Measurements from ENCODE around the gene DBNDD1.

DBNDD1 gene

DNA sequence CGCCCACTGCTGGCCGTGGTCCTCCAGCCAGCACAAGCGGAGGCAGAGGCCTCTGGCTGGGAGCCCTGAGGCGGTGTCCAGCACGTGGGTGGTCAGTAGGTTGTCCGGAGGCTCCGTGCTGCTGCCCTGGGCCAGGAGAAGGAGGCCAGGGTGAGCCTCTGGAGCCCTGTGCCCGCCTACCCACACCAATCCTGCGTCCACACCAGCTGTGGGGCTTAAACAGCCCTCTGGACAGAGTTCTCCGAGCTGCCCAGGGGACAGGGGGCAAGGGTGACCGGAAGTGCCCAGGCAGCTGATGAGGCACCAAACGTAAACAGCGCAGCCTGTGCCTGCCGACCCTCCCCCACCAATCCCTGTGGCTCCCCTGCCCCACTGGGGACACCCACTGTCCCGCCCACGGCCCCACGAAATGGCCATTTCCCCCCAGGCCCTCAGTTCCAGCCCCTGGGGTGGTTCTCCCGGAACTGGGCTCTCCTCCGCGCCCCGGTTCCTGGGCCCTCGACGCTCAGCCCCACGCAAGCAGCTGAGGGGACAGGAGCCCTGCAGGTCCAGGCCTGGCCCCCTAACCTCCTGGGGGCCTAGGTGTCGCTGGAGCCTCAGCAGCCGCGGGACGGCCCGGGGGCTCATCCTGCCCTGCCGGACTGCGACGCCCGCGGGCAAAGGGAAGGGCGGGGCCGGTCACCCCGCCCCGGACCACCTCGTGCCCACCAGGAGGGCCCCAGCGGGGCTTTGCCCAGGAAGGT, 27.9 kb upstream of the DBNDD1 start:
- H3K4me3 ChIP-seq: peak overlapping the region; percentile 39 to 42
- no peaks in the 10 kb centered on the region for H3K9me3 ChIP-seq
- H3K36me3 ChIP-seq: peaks cover 0 to 17% (median 15%) of the 10 kb centered on the region in 3 donors
- TF ChIP-seq, protein P1, sequence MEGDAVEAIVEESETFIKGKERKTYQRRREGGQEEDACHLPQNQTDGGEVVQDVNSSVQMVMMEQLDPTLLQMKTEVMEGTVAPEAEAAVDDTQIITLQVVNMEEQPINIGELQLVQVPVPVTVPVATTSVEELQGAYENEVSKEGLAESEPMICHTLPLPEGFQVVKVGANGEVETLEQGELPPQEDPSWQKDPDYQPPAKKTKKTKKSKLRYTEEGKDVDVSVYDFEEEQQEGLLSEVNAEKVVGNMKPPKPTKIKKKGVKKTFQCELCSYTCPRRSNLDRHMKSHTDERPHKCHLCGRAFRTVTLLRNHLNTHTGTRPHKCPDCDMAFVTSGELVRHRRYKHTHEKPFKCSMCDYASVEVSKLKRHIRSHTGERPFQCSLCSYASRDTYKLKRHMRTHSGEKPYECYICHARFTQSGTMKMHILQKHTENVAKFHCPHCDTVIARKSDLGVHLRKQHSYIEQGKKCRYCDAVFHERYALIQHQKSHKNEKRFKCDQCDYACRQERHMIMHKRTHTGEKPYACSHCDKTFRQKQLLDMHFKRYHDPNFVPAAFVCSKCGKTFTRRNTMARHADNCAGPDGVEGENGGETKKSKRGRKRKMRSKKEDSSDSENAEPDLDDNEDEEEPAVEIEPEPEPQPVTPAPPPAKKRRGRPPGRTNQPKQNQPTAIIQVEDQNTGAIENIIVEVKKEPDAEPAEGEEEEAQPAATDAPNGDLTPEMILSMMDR (IDR thresholded peaks at IDR 0.05): no peak
- intact Hi-C loops (cut with DNase I; ENCODE audit: low total_unique reads): no loop called here
- peaks cover 0 to 18% (median 13%) of the 10 kb centered on the region in 4 donors for H3K4me1 ChIP-seq
- no peak overlapping the region for H3K27ac ChIP-seq
- H3K27me3 ChIP-seq: peaks cover 0 to 27% of the 10 kb centered on the region in 2 donors
- DNase-seq: peak; percentile 60 to 87

DNA sequence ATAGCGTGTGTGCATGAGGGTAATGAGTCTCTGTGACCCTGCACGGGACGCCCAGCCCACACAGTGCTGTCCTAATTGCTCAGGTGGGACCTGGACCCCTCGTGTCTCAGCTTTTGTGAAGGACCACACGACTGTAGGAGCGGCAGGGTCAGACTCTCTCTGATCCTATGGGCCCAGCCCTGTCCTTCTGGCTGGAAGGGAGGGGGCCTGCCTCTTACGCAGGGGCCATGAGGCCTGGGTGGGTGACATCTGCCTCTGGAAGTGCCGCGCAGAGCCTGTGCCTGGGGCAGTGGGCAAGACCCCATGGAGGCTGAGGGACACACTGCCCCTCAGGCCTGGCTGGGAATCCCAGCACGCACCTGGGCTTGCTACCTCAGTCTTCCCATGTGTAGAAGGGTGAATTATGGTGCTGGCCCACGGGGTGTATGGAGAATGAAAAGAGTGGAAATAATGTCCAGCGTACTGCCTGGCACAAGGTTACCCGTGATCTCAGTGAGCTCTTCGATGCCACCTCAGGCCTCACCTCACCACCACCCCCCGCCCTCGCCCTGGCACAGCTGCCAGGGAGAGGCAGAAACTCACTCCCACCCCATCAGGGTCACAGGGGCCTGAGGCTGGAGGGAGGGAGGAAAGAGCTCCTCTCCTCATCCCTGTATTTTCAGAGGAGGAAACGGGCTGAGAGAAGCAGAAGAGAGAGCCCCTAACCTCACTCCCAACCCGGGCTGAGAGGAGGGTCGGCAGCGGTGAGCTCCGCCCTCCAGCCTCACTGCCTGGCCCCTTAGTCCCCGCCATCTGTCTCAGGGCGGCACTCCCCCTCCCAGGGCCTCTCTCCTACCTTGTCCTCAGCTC, 27.1 kb upstream of the DBNDD1 start:
- Histone ChIP-seq H3K36me3 (peaks cover 0 to 25% (median 15%) of the 10 kb centered on the region in 3 donors), H3K4me1 (peaks cover 0 to 18% (median 13%) of the 10 kb centered on the region in 4 donors), H3K9me3 (no peaks in the 10 kb centered on the region), H3K27me3 (peaks cover 0 to 27% of the 10 kb centered on the region in 2 donors), H3K27ac (no peak overlapping the region), H3K4me3 (peak overlapping the region; percentile 39 to 42)
- DNase-seq: no peak
- TF ChIP-seq, protein P1 (IDR thresholded peaks at IDR 0.05): no peak
- intact Hi-C loops (cut with DNase I; ENCODE audit: low total_unique reads): no loop called here

DNA sequence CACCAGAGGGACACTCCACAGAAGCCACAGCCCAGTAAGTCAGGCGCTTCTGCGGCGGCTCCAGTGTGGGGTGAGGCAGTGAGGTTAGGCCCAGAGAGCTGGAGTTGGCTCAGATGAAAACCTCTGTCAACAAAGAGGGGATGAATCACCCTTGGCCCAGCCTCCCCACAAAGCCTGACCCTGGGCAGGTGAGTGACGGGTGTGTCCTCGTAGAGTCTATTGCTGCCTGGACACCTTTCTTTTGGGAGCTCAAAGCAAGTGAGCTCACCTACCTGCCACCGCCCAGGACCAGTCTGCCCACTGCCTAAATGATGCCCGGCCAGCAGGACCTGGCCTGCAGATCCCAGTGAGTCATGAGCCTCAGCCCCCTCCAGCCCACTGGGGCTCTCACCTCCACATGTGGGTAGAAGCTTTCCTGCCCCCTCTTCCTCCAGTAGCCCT, 24.9 kb upstream of the DBNDD1 start:
- intact Hi-C loops (cut with DNase I; ENCODE audit: low total_unique reads): no loop called here
- DNase-seq: no peak

DNA sequence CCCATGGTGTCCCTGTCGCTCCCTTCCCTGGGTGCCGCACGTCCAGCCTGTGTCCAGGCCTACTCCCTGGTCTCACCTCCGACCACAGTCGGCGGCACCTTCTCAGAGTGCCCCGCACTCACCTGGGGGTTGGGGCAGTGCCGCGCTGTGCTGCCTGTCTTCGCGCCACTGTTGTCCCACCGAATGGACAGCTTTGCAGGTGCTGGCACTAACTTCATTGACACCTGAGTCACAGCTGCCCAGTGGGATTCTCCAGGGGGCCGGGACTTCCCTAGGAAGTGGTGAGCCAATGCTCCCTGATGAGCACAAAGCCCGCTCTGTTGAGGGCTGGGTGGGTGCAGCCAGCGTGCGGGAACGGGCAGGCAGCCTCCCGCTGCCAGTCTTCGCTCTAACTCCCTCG, 24.3 kb upstream of the DBNDD1 start:
- Histone ChIP-seq H3K36me3 (peaks cover 0 to 53% (median 39%) of the 10 kb centered on the region in 3 donors), H3K27me3 (peaks cover 0 to 27% of the 10 kb centered on the region in 2 donors), H3K9me3 (no peaks in the 10 kb centered on the region), H3K4me1 (peaks cover 0 to 18% (median 13%) of the 10 kb centered on the region in 4 donors), H3K4me3 (no peak overlapping the region), H3K27ac (no peak overlapping the region)
- TF ChIP-seq, protein P1 (IDR thresholded peaks at IDR 0.05): no peak
- intact Hi-C loops (cut with DNase I; ENCODE audit: low total_unique reads): no loop called here
- DNase-seq: no peak

More for the DNA sequence above, 24.9 kb upstream of the DBNDD1 start:
- peaks cover 0 to 18% (median 13%) of the 10 kb centered on the region in 4 donors for H3K4me1 ChIP-seq
- H3K27me3 ChIP-seq: peaks cover 0 to 27% of the 10 kb centered on the region in 2 donors
- no peak overlapping the region for H3K27ac ChIP-seq
- peaks cover 0 to 47% (median 32%) of the 10 kb centered on the region in 3 donors for H3K36me3 ChIP-seq
- TF ChIP-seq, protein P1 (IDR thresholded peaks at IDR 0.05): no peak
- no peaks in the 10 kb centered on the region for H3K9me3 ChIP-seq
- no peak overlapping the region for H3K4me3 ChIP-seq

DNA sequence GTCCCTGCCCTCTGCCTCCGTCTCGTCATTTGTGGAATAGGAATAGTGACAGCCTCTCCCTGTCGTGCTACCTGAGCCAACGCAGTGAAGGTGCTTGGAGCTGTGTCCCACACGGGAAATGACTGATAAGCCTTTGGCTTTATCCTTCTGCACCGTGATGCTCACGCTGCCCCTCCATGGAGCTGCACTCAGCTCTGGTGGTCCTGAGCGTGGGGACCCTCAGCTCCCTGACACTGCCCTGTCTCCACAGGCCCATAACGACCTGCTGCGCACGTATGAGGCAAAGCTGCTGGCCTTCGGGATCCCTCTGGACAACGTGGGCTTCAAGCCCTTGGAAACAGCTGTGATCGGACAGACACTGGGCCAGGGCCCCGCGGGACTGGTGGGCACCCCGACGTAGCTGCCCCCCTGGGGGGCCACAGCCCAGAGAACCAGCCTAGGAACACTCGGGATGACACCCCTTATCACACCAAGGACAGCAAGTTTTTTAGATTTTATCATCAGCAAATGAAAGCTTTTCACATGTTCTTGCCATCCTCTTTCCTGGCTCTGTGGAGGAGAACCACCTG, 23.8 kb upstream of the DBNDD1 start:
- TF ChIP-seq, protein P1 (IDR thresholded peaks at IDR 0.05): no peak
- intact Hi-C loops (cut with DNase I; ENCODE audit: low total_unique reads): no loop called here
- Histone ChIP-seq H3K4me1 (peaks cover 0 to 17% (median 13%) of the 10 kb centered on the region in 4 donors), H3K36me3 (peaks cover 0 to 58% (median 41%) of the 10 kb centered on the region in 3 donors), H3K4me3 (no peak overlapping the region), H3K27me3 (peaks cover 0 to 24% of the 10 kb centered on the region in 2 donors), H3K27ac (no peak overlapping the region), H3K9me3 (no peaks in the 10 kb centered on the region)
- DNase-seq: no peak

Data from tibial artery (tissue), 4 donors.